ENCODE results near the gene MLPH.

- no peak for TF ChIP-seq EZH2 (IDR thresholded peaks at IDR 0.05; ENCODE audit: borderline replicate concordance, low read depth, low read length, severe bottlenecking)
- TF ChIP-seq, protein P1, sequence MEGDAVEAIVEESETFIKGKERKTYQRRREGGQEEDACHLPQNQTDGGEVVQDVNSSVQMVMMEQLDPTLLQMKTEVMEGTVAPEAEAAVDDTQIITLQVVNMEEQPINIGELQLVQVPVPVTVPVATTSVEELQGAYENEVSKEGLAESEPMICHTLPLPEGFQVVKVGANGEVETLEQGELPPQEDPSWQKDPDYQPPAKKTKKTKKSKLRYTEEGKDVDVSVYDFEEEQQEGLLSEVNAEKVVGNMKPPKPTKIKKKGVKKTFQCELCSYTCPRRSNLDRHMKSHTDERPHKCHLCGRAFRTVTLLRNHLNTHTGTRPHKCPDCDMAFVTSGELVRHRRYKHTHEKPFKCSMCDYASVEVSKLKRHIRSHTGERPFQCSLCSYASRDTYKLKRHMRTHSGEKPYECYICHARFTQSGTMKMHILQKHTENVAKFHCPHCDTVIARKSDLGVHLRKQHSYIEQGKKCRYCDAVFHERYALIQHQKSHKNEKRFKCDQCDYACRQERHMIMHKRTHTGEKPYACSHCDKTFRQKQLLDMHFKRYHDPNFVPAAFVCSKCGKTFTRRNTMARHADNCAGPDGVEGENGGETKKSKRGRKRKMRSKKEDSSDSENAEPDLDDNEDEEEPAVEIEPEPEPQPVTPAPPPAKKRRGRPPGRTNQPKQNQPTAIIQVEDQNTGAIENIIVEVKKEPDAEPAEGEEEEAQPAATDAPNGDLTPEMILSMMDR (IDR thresholded peaks at IDR 0.05; ENCODE audit: borderline replicate concordance, extremely low read depth, low read length, poor library complexity, severe bottlenecking) = no peak
Observed at GRCh38 chr2:237486334-237486818, 675 bp upstream of the MLPH start.

Data from DND-41 (cell line).